OCI-LY1 (cell line): ENCODE results near the gene HSD17B14.

Experiments
- EZH2 ChIP-seq: fragments of 200-600 bp; sonication (generic), shearing (Covaris generic); IDR thresholded peaks from 2 replicates; pipeline ENCODE4 v1.8.0; 2017; ENCODE audit warnings: borderline replicate concordance, mixed run types, mild to moderate bottlenecking, antibody characterized with exemption, low read length, moderate library complexity, mixed read lengths
- TF ChIP-seq, protein P1 (sequence below): fragments of 200-600 bp; sonication (generic), shearing (Covaris generic); IDR thresholded peaks from 2 replicates; pipeline ENCODE4 v1.5.1; 2017; ENCODE audit warnings: mild to moderate bottlenecking, antibody characterized with exemption, low read length, moderate library complexity, mixed read lengths

GRCh38 chr19:48806518-48806817 lies 29.8 kb downstream of the HSD17B14 start:
- TF ChIP-seq, protein P1, sequence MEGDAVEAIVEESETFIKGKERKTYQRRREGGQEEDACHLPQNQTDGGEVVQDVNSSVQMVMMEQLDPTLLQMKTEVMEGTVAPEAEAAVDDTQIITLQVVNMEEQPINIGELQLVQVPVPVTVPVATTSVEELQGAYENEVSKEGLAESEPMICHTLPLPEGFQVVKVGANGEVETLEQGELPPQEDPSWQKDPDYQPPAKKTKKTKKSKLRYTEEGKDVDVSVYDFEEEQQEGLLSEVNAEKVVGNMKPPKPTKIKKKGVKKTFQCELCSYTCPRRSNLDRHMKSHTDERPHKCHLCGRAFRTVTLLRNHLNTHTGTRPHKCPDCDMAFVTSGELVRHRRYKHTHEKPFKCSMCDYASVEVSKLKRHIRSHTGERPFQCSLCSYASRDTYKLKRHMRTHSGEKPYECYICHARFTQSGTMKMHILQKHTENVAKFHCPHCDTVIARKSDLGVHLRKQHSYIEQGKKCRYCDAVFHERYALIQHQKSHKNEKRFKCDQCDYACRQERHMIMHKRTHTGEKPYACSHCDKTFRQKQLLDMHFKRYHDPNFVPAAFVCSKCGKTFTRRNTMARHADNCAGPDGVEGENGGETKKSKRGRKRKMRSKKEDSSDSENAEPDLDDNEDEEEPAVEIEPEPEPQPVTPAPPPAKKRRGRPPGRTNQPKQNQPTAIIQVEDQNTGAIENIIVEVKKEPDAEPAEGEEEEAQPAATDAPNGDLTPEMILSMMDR = no peak
- no peak for TF ChIP-seq EZH2
